Measurements from ENCODE around the gene PHYH.
"Not testable (repeated sequence)": the region's sequence is repeated elsewhere in the genome, so short reads cannot be mapped to it uniquely, and the experiment has no call there.

PHYH gene

DNA sequence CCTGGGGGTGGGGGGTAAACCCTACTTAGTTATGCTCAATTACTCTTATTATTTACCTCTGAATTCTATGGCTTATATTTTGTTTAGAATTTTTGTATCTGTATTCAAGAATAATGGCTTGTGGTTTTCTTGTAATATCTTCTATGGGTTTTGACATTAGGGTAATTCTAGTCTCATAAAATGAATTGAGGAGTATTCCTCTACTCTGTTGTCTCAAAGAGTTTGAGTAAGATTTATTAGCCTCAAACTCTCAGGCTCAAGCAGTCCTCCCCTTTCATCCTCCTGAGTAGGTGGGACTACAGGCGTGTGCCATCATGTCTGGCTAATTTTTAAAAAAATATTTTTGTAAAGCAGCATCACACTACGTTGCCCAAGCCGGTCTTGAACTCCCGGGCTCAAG lies 46.1 kb downstream of the PHYH start:
- Histone ChIP-seq H3K27ac (ENCODE audit: low read depth, low read length) (no peak overlapping the region), H3K4me3 (ENCODE audit: low read length) (no peak overlapping the region), H3K4me1 (ENCODE audit: control insufficient read depth, insufficient read depth, low read length) (no peaks in the 10 kb centered on the region), H3K9ac (ENCODE audit: low read length) (no peak overlapping the region), H3K36me3 (ENCODE audit: control insufficient read depth, insufficient read depth, low read length) (no peaks in the 10 kb centered on the region), H3K27me3 (ENCODE audit: control insufficient read depth, insufficient read depth, low read length) (no peaks in the 10 kb centered on the region)

GRCh38 chr10:13247784-13248183 lies 52.1 kb downstream of the PHYH start:
- Histone ChIP-seq H3K27ac (ENCODE audit: low read depth, low read length) (no peak overlapping the region), H3K9ac (ENCODE audit: low read length) (no peak overlapping the region), H3K4me3 (ENCODE audit: low read length) (no peak overlapping the region), H3K36me3 (ENCODE audit: control insufficient read depth, insufficient read depth, low read length) (no peaks in the 10 kb centered on the region), H3K4me1 (ENCODE audit: control insufficient read depth, insufficient read depth, low read length) (no peaks in the 10 kb centered on the region), H3K27me3 (ENCODE audit: control insufficient read depth, insufficient read depth, low read length) (no peaks in the 10 kb centered on the region)

DNA sequence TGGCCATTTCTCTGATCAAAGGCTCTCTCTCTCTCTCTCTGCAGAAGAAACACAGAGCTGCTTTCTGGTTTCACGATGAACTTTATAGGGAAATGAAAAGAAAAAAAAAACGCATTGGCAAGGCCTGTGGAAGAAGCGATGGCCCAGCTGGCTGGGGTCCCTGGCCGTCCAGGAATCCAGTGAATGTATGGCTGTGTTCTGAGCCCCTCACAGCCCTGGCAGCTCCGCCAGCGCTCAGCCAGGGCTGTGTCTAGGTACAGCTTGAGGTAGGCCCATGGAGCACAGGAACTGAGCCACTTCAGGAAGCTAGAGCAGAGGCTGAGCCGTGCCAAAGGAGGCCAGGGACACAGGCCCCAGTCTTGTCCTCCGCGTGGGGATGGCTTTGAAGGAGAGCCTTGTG lies 52.6 kb downstream of the PHYH start:
- H3K36me3 ChIP-seq (ENCODE audit: control insufficient read depth, insufficient read depth, low read length), result no peaks in the 10 kb centered on the region
- no peak overlapping the region for H3K4me3 ChIP-seq (ENCODE audit: low read length)
- no peaks in the 10 kb centered on the region for H3K27me3 ChIP-seq (ENCODE audit: control insufficient read depth, insufficient read depth, low read length)
- H3K27ac ChIP-seq (ENCODE audit: low read depth, low read length), result no peak overlapping the region
- no peak overlapping the region for H3K9ac ChIP-seq (ENCODE audit: low read length)
- H3K4me1 ChIP-seq (ENCODE audit: control insufficient read depth, insufficient read depth, low read length), result no peaks in the 10 kb centered on the region

- H3K27me3 ChIP-seq (ENCODE audit: control insufficient read depth, insufficient read depth, low read length); H3K27ac ChIP-seq (ENCODE audit: low read depth, low read length); H3K9ac ChIP-seq (ENCODE audit: low read length); H3K4me1 ChIP-seq (ENCODE audit: control insufficient read depth, insufficient read depth, low read length); H3K4me3 ChIP-seq (ENCODE audit: low read length); H3K36me3 ChIP-seq (ENCODE audit: control insufficient read depth, insufficient read depth, low read length): not testable (repeated sequence)
These were observed 57.6 kb downstream of the PHYH start for GRCh38 chr10:13242260-13242659.

- no peak overlapping the region for H3K4me3 ChIP-seq (ENCODE audit: low read length)
- H3K27ac ChIP-seq (ENCODE audit: low read depth, low read length), result no peak overlapping the region
- H3K27me3 ChIP-seq (ENCODE audit: control insufficient read depth, insufficient read depth, low read length), result no peaks in the 10 kb centered on the region
- H3K4me1 ChIP-seq (ENCODE audit: control insufficient read depth, insufficient read depth, low read length), result no peaks in the 10 kb centered on the region
- H3K36me3 ChIP-seq (ENCODE audit: control insufficient read depth, insufficient read depth, low read length), result no peaks in the 10 kb centered on the region
- no peak overlapping the region for H3K9ac ChIP-seq (ENCODE audit: low read length)
These were observed 58.3 kb downstream of the PHYH start for GRCh38 chr10:13241613-13242012.

GRCh38 chr10:13239923-13240322 lies 59.9 kb downstream of the PHYH start:
- Histone ChIP-seq H3K36me3 (ENCODE audit: control insufficient read depth, insufficient read depth, low read length) (no peaks in the 10 kb centered on the region), H3K27ac (ENCODE audit: low read depth, low read length) (no peak overlapping the region), H3K4me3 (ENCODE audit: low read length) (no peak overlapping the region), H3K4me1 (ENCODE audit: control insufficient read depth, insufficient read depth, low read length) (no peaks in the 10 kb centered on the region), H3K27me3 (ENCODE audit: control insufficient read depth, insufficient read depth, low read length) (no peaks in the 10 kb centered on the region), H3K9ac (ENCODE audit: low read length) (no peak overlapping the region)

GRCh38 chr10:13238271-13239077 lies 61.4 kb downstream of the PHYH start:
- H3K9ac ChIP-seq (ENCODE audit: low read length), result no peak overlapping the region
- H3K4me3 ChIP-seq (ENCODE audit: low read length), result no peak overlapping the region
- H3K4me1 ChIP-seq (ENCODE audit: control insufficient read depth, insufficient read depth, low read length), result no peaks in the 10 kb centered on the region
- no peaks in the 10 kb centered on the region for H3K27me3 ChIP-seq (ENCODE audit: control insufficient read depth, insufficient read depth, low read length)
- H3K27ac ChIP-seq (ENCODE audit: low read depth, low read length), result no peak overlapping the region
- no peaks in the 10 kb centered on the region for H3K36me3 ChIP-seq (ENCODE audit: control insufficient read depth, insufficient read depth, low read length)

DNA sequence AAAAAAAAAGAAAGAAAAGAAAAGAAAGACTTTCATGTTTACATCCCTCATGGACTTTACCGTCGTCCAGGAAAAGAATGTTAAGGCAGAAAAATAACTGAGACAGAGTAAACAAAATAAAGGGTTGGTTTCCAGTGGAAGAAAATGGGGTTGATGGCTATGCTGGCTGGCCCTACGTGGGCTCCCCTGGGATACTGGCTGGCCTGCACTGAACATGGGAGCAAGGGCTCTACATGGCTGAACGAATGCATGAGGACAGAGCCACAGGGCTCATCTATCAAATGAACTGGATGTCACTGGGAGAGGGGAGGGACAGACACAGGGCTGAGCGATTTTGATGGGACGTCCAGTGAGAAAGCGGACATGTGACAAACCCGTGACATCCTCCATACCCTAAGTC lies 63.2 kb downstream of the PHYH start:
- Histone ChIP-seq H3K36me3 (ENCODE audit: control insufficient read depth, insufficient read depth, low read length) (no peaks in the 10 kb centered on the region), H3K4me1 (ENCODE audit: control insufficient read depth, insufficient read depth, low read length) (no peaks in the 10 kb centered on the region), H3K27ac (ENCODE audit: low read depth, low read length) (no peak overlapping the region), H3K27me3 (ENCODE audit: control insufficient read depth, insufficient read depth, low read length) (no peaks in the 10 kb centered on the region), H3K9ac (ENCODE audit: low read length) (no peak overlapping the region), H3K4me3 (ENCODE audit: low read length) (no peak overlapping the region)

DNA sequence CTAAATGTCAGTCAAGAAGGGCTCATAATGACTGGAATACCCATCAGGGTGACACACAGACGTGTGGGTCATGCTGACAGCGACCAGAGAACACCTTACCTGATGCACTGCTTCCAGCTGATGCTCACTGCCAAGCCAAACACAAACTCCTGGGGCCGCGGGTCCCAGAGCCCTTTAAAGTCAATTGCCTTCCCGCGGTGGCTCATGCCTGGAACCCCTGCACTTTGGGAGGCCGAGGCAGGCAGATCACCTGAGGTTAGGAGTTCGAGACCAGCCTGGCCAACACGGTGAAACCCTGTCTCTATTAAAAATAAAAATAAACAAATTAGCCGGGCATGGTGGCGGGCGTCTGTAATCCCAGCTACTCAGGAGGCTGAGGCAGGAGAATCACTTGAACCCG lies 65.1 kb downstream of the PHYH start:
- not testable (repeated sequence) for H3K4me1 ChIP-seq (ENCODE audit: control insufficient read depth, insufficient read depth, low read length); H3K4me3 ChIP-seq (ENCODE audit: low read length); H3K27ac ChIP-seq (ENCODE audit: low read depth, low read length); H3K36me3 ChIP-seq (ENCODE audit: control insufficient read depth, insufficient read depth, low read length); H3K27me3 ChIP-seq (ENCODE audit: control insufficient read depth, insufficient read depth, low read length); H3K9ac ChIP-seq (ENCODE audit: low read length)

DNA sequence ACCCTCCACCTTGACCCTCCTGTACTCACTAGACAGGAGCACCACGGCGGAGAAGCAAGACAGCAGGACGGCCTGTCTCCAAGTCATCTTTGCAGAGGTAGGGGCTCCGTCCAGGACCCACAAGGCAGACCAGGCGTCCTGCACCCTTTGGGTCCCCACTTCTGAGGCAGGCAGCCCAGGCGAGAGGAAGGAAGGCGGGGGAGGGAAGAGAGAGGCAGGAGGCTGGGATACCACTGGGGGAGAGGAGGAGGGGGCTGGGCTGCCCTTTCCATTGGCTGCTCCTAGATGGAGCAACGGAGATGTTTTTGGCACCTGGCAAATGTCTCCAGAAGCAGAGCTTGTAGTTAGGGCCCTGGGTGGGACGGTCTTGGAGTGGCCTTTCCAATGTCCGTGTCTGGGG lies 65.7 kb downstream of the PHYH start, which contains the start of gene UCMA:
Gene UCMA, minus strand, starts transcription at position 203 of the 400 bp plus-strand sequence. Its CDS starts 116 bp downstream, at position 87.
- Histone ChIP-seq H3K4me1 (ENCODE audit: control insufficient read depth, insufficient read depth, low read length) (no peaks in the 10 kb centered on the region), H3K36me3 (ENCODE audit: control insufficient read depth, insufficient read depth, low read length) (no peaks in the 10 kb centered on the region)

DNA sequence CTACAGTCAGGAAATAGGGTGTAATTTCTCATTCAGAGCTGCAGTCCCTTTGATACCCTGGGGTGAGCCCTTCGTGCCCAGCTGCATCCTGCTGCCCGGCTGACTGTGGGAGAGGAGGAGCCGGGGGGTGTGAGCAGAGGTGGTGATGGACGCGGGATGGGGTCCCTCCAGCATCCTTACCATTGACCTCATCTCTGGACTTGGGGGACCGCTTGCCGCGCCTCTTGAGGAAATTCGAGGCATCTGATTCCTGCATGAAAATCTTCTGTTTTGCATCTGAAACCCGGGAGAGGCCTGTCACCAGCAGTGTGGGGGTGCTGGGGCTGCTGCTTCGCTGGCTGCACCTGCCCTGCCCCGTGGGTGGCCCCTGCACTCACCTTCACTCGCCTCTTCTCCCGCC lies 66.5 kb downstream of the PHYH start:
- H3K9ac ChIP-seq (ENCODE audit: low read length), result no peak overlapping the region
- H3K27ac ChIP-seq (ENCODE audit: low read depth, low read length), result no peak overlapping the region
- no peaks in the 10 kb centered on the region for H3K36me3 ChIP-seq (ENCODE audit: control insufficient read depth, insufficient read depth, low read length)
- H3K4me1 ChIP-seq (ENCODE audit: control insufficient read depth, insufficient read depth, low read length), result no peaks in the 10 kb centered on the region
- H3K4me3 ChIP-seq (ENCODE audit: low read length), result no peak overlapping the region
- H3K27me3 ChIP-seq (ENCODE audit: control insufficient read depth, insufficient read depth, low read length), result no peaks in the 10 kb centered on the region

More for the DNA sequence above, 65.7 kb downstream of the PHYH start, which contains the start of gene UCMA:
- H3K9ac ChIP-seq (ENCODE audit: low read length), result no peak within 1 kb of the TSS
- H3K27ac ChIP-seq (ENCODE audit: low read depth, low read length), result no peak within 1 kb of the TSS
- no peak within 1 kb of the TSS for H3K4me3 ChIP-seq (ENCODE audit: low read length)
- H3K27me3 ChIP-seq (ENCODE audit: control insufficient read depth, insufficient read depth, low read length), result no peaks in the 10 kb centered on the region

GRCh38 chr10:13231808-13232207 lies 68.1 kb downstream of the PHYH start:
- H3K4me1 ChIP-seq (ENCODE audit: control insufficient read depth, insufficient read depth, low read length), result no peaks in the 10 kb centered on the region
- no peaks in the 10 kb centered on the region for H3K36me3 ChIP-seq (ENCODE audit: control insufficient read depth, insufficient read depth, low read length)
- no peak overlapping the region for H3K4me3 ChIP-seq (ENCODE audit: low read length)
- no peak overlapping the region for H3K9ac ChIP-seq (ENCODE audit: low read length)
- H3K27ac ChIP-seq (ENCODE audit: low read depth, low read length), result no peak overlapping the region
- H3K27me3 ChIP-seq (ENCODE audit: control insufficient read depth, insufficient read depth, low read length), result no peaks in the 10 kb centered on the region

GRCh38 chr10:13231190-13231589 lies 68.7 kb downstream of the PHYH start:
- H3K36me3 ChIP-seq (ENCODE audit: control insufficient read depth, insufficient read depth, low read length), result no peaks in the 10 kb centered on the region
- H3K4me1 ChIP-seq (ENCODE audit: control insufficient read depth, insufficient read depth, low read length), result no peaks in the 10 kb centered on the region
- H3K27me3 ChIP-seq (ENCODE audit: control insufficient read depth, insufficient read depth, low read length), result no peaks in the 10 kb centered on the region
- H3K4me3 ChIP-seq (ENCODE audit: low read length), result no peak overlapping the region
- no peak overlapping the region for H3K27ac ChIP-seq (ENCODE audit: low read depth, low read length)
- no peak overlapping the region for H3K9ac ChIP-seq (ENCODE audit: low read length)
